Kidney (tissue), 14 donors: ENCODE measurements around the gene MS4A6E. TPM values are rescaled to one million over a fixed set of nuclear protein-coding genes. Genes with fewer than 3 reads are reported as not detected.
"Not testable (repeated sequence)": the region's sequence is repeated elsewhere in the genome, so short reads cannot be mapped to it uniquely, and the experiment has no call there.

ENCODE experiments used
- DNase-seq, 5 donors: peaks; one replicate each; pipeline ENCODE4 v3.0.0-alpha.2; 2013 to 2020
- FAIRE-seq: peaks from 2 replicates; lab custom pipeline; 2012; peaks lifted over from hg19 to GRCh38; lab: Jason Lieb, UNC
- H3K27ac ChIP-seq, 2 donors: one replicate each; pipeline ENCODE4 v1.7.0; 2013; ENCODE audit warnings: low read depth in 2 of 2, low read length in 2 of 2, inconsistent platforms in 1 of 2
- H3K27me3 ChIP-seq: one replicate; pipeline ENCODE4 v1.7.1; 2013; ENCODE audit warnings: low read length, inconsistent platforms; ENCODE audit not compliant: control insufficient read depth, insufficient read depth
- H3K36me3 ChIP-seq, 3 donors: one replicate each; pipeline versions ENCODE4 v1.7.0 to v1.7.1; 2013; ENCODE audit warnings: low read length in 3 of 3, control low read depth in 1 of 3, inconsistent platforms in 1 of 3; ENCODE audit not compliant: insufficient read depth in 3 of 3, control insufficient read depth in 2 of 3
- H3K4me1 ChIP-seq, 3 donors: one replicate each; pipeline versions ENCODE4 v1.7.0 to v1.7.1; 2013; ENCODE audit warnings: low read length in 3 of 3, inconsistent platforms in 1 of 3, low read depth in 1 of 3; ENCODE audit not compliant: control insufficient read depth in 2 of 3, insufficient read depth in 2 of 3
- H3K4me3 ChIP-seq, 3 donors: one replicate each; pipeline versions ENCODE4 v1.7.0 to v1.8.1; 2013; ENCODE audit warnings: low read length in 3 of 3, control low read depth in 1 of 3, inconsistent platforms in 1 of 3
- H3K9ac ChIP-seq, 3 donors: one replicate each; pipeline versions ENCODE4 v1.7.0 to v1.7.1; 2013; ENCODE audit warnings: low read length in 3 of 3, control low read depth in 1 of 3, inconsistent platforms in 1 of 3
- H3K9me3 ChIP-seq, 3 donors: one replicate each; pipeline versions ENCODE4 v1.7.0 to v1.7.1; 2013; ENCODE audit warnings: low read length in 3 of 3, control low read depth in 1 of 3, inconsistent platforms in 1 of 3; ENCODE audit not compliant: control insufficient read depth in 2 of 3, insufficient read depth in 1 of 3
- CTCF ChIP-seq: IDR thresholded peaks from 3 replicates; pipeline ENCODE4 v1.5.1; 2012; ENCODE audit warnings: mild to moderate bottlenecking, moderate library complexity, borderline replicate concordance; ENCODE audit not compliant: insufficient read depth; ENCODE audit errors: extremely low read depth
- intact Hi-C: fragments of 100-400 bp; cut with DNase I; formaldehyde crosslinking; loops from one replicate; pipeline ENCODE4 v1.11.1; 2022
- polyA plus RNA-seq: library from polyadenylated mRNA; stranded (reverse); fragments of 350-450 nt; fragmentation: Illumina TruSeq; extraction: RNeasy Lipid Tissue Mini Kit (QIAGEN cat#74804); gene quantifications from one replicate; pipeline ENCODE4 v1.2.3, GENCODE V29; 2014; ENCODE audit warnings: low read depth, low replicate concordance; ENCODE audit not compliant: insufficient read depth
- total RNA-seq: library from RNA; stranded (reverse); fragmentation: NEBNext Ultra II Directional; extraction: Animal tissue kit (Norgen Biotek cat#: 25700); gene quantifications from one replicate; pipeline ENCODE4 v1.2.1, GENCODE V29; 2021
- donor health status: control.
- donor health status: control.
- donor health status: control.
- donor health status: control.
- donor health status: control.
- donor health status: DM: yes; HTN: yes; CAD: no.
- donor health status: Normal renal cell carcinoma (clear cell type).

Gene MS4A6E
- total and polyA plus RNA-seq, 2 donors from 2014 or later, result 0.38 TPM; not detected in 1

- DNase-seq (no peak), FAIRE-seq (no peak)
- no peaks in the 10 kb centered on the region for H3K27me3 ChIP-seq
- H3K4me1 ChIP-seq, result no peaks in the 10 kb centered on the region
- no peaks in the 10 kb centered on the region for H3K9me3 ChIP-seq
- intact Hi-C loops, result no loop called here
- H3K9ac ChIP-seq, result no peak overlapping the region
- no peak overlapping the region for H3K27ac ChIP-seq
- no peak overlapping the region for H3K4me3 ChIP-seq
- TF ChIP-seq CTCF, result no peak
- no peaks in the 10 kb centered on the region for H3K36me3 ChIP-seq
Observed at GRCh38 chr11:60301178-60301577, 25.9 kb upstream of the MS4A6E start.

GRCh38 chr11:60301884-60302283 lies 25.2 kb upstream of the MS4A6E start:
- DNase-seq, intact Hi-C loops: not testable (repeated sequence)

GRCh38 chr11:60303661-60304060 lies 23.4 kb upstream of the MS4A6E start:
- H3K9ac ChIP-seq, result no peak overlapping the region
- no peak for DNase-seq
- H3K36me3 ChIP-seq, result no peaks in the 10 kb centered on the region
- H3K27me3 ChIP-seq, result no peaks in the 10 kb centered on the region
- H3K4me3 ChIP-seq, result no peak overlapping the region
- H3K9me3 ChIP-seq, result no peaks in the 10 kb centered on the region
- no peaks in the 10 kb centered on the region for H3K4me1 ChIP-seq
- FAIRE-seq, result no peak
- intact Hi-C loops, result no loop called here
- H3K27ac ChIP-seq, result no peak overlapping the region
- TF ChIP-seq CTCF, result no peak

More at GRCh38 chr11:60301884-60302283, 25.2 kb upstream of the MS4A6E start:
- not testable (repeated sequence) for H3K4me3 ChIP-seq, FAIRE-seq, H3K27me3 ChIP-seq, H3K9ac ChIP-seq, H3K9me3 ChIP-seq, H3K4me1 ChIP-seq, H3K27ac ChIP-seq, H3K36me3 ChIP-seq

GRCh38 chr11:60305906-60306619 lies 21.0 kb upstream of the MS4A6E start:
- Histone ChIP-seq H3K9ac (no peak overlapping the region), H3K36me3 (no peaks in the 10 kb centered on the region), H3K4me3 (no peak overlapping the region), H3K27ac (no peak overlapping the region), H3K4me1 (no peaks in the 10 kb centered on the region), H3K9me3 (no peaks in the 10 kb centered on the region), H3K27me3 (no peaks in the 10 kb centered on the region)
- no peak for TF ChIP-seq CTCF
- FAIRE-seq, result no peak
- intact Hi-C loops, result no loop called here
- no peak for DNase-seq
